Measurements from ENCODE around the gene INSIG1. TPM values are rescaled to one million over a fixed set of nuclear protein-coding genes. Genes with fewer than 3 reads are reported as not detected.

INSIG1 gene
- total and polyA plus RNA-seq, 2 experiments from 2014 or later: 70.3 to 131 TPM

- peak; percentile 70 for ATAC-seq
- TF ChIP-seq ETS1 (IDR thresholded peaks at IDR 0.05) (no peak), JUNB (IDR thresholded peaks at IDR 0.05; ENCODE audit: unreplicated experiment) (no peak), NANOG (IDR thresholded peaks at IDR 0.05; ENCODE audit: borderline replicate concordance) (no peak), EZH2phosphoT487 (IDR thresholded peaks at IDR 0.05; ENCODE audit: unreplicated experiment) (no peak)
Observed at GRCh38 chr7:155349601-155350331, 52.1 kb downstream of the INSIG1 start.

GRCh38 chr7:155351120-155351870, 53.6 kb downstream of the INSIG1 start:
- Histone ChIP-seq H3F3A (replicated peaks; ENCODE audit: low read depth) (no peaks in the 10 kb centered on the region), H3K4me3 (no peak overlapping the region), H3K79me2 (replicated peaks; ENCODE audit: insufficient read depth) (no peaks in the 10 kb centered on the region), H3K9me2 (ENCODE audit: insufficient read depth) (no peaks in the 10 kb centered on the region), H2AFZ (no peak overlapping the region), H3K27me3 (ENCODE audit: insufficient read depth) (peaks cover 6% of the 10 kb centered on the region; the same call in 1 of the 2 replicates), H3K27ac (ENCODE audit: low read depth) (no peak overlapping the region), H3K4me1 (ENCODE audit: insufficient read depth) (no peaks in the 10 kb centered on the region), H3K4me2 (no peak overlapping the region), H3K36me3 (ENCODE audit: insufficient read depth) (no peaks in the 10 kb centered on the region), H4K20me1 (replicated peaks; ENCODE audit: insufficient read depth) (no peaks in the 10 kb centered on the region)
- DNase-seq (ENCODE audit: low spot score) (no peak), ATAC-seq (no peak)
- no peak overlapping the region for H3K4me3 Mint-ChIP-seq
- peaks cover 7% of the 10 kb centered on the region for H3K36me3 Mint-ChIP-seq (ENCODE audit: low read depth)
- peaks cover 19% of the 10 kb centered on the region for H3K27me3 Mint-ChIP-seq (ENCODE audit: insufficient read depth, low read depth, poor library complexity)
- H3K4me1 Mint-ChIP-seq: no peaks in the 10 kb centered on the region; the same call in 2 of the 3 replicates
- H3K9me3 Mint-ChIP-seq: peaks cover 13% of the 10 kb centered on the region
- no peak overlapping the region for H3K27ac Mint-ChIP-seq
- TF ChIP-seq JUNB (IDR thresholded peaks at IDR 0.05; ENCODE audit: unreplicated experiment): no peak
- no peak for TF ChIP-seq EZH2phosphoT487 (IDR thresholded peaks at IDR 0.05; ENCODE audit: unreplicated experiment)
- no peak for TF ChIP-seq STAT1 (IDR thresholded peaks at IDR 0.05; ENCODE audit: unreplicated experiment)
- no peak for TF ChIP-seq POLR2AphosphoS5 (IDR thresholded peaks at IDR 0.05; ENCODE audit: low read depth)
- no peak for TF ChIP-seq ZNF462 (CRISPR knock-in tag; IDR thresholded peaks at IDR 0.05)
- no peak for TF ChIP-seq NANOG (IDR thresholded peaks at IDR 0.05; ENCODE audit: borderline replicate concordance)
- TF ChIP-seq CTCF (conservative IDR thresholded peaks at IDR 0.05; ENCODE audit: low read depth in 2 of 2): no peak
- no peak for TF ChIP-seq ZNF331 (CRISPR knock-in tag; IDR thresholded peaks at IDR 0.05; ENCODE audit: low read depth)
- no peak for TF ChIP-seq EZH2 (IDR thresholded peaks at IDR 0.05; ENCODE audit: low read depth, unreplicated experiment)

More at GRCh38 chr7:155349601-155350331, 52.1 kb downstream of the INSIG1 start:
- no peak overlapping the region for H3K4me3 Mint-ChIP-seq
- peak overlapping the region; percentile 28; the same call in 1 of the 2 replicates for H3K4me3 ChIP-seq
- no peaks in the 10 kb centered on the region for H3K9me2 ChIP-seq (ENCODE audit: insufficient read depth)
- no peak overlapping the region for H3K27ac Mint-ChIP-seq
- peaks cover 11% of the 10 kb centered on the region; the same call in 1 of the 2 replicates for H3K27me3 ChIP-seq (ENCODE audit: insufficient read depth)
- no peaks in the 10 kb centered on the region for H3K36me3 ChIP-seq (ENCODE audit: insufficient read depth)
- no peaks in the 10 kb centered on the region; the same call in 2 of the 3 replicates for H3K4me1 Mint-ChIP-seq
- peaks cover 22% of the 10 kb centered on the region for H3K27me3 Mint-ChIP-seq (ENCODE audit: insufficient read depth, low read depth, poor library complexity)
- H3K4me2 ChIP-seq: peak overlapping the region; percentile 38; the same call in 1 of the 2 replicates
- DNase-seq (ENCODE audit: low spot score): peak; percentile 68
- no peaks in the 10 kb centered on the region for H3K79me2 ChIP-seq (replicated peaks; ENCODE audit: insufficient read depth)
- H3F3A ChIP-seq (replicated peaks; ENCODE audit: low read depth): no peaks in the 10 kb centered on the region
- no peaks in the 10 kb centered on the region for H4K20me1 ChIP-seq (replicated peaks; ENCODE audit: insufficient read depth)
- H3K4me1 ChIP-seq (ENCODE audit: insufficient read depth): no peaks in the 10 kb centered on the region
- peaks cover 12% of the 10 kb centered on the region for H3K9me3 Mint-ChIP-seq
- peaks cover 7% of the 10 kb centered on the region for H3K36me3 Mint-ChIP-seq (ENCODE audit: low read depth)
- peak overlapping the region; percentile 84 for H2AFZ ChIP-seq
- H3K27ac ChIP-seq (ENCODE audit: low read depth): no peak overlapping the region

Data from GM23338 (cell line).